Upper lobe of left lung (tissue), 4 donors: Measurements from ENCODE around the gene WTIP.
"Not testable (repeated sequence)": the region's sequence is repeated elsewhere in the genome, so short reads cannot be mapped to it uniquely, and the experiment has no call there.

Experiments
- EP300 ChIP-seq, 4 donors: sonication (generic); formaldehyde crosslinking; IDR thresholded peaks; one replicate each; pipeline ENCODE4 v1.5.1; 2017; ENCODE audit warnings: antibody characterized with exemption in 4 of 4, control low read depth in 2 of 4
- POLR2AphosphoS5 ChIP-seq, 2 donors: sonication (generic); formaldehyde crosslinking; IDR thresholded peaks; one replicate each; pipeline ENCODE4 v1.5.1; 2017; ENCODE audit warnings: antibody characterized with exemption in 2 of 2

- TF ChIP-seq EP300, POLR2AphosphoS5 (IDR thresholded peaks at IDR 0.05): not testable (repeated sequence)
Observed at GRCh38 chr19:34464785-34465184, 16.8 kb upstream of the WTIP start.
